ENCODE results near the gene PAPOLA. TPM values are rescaled to one million over a fixed set of nuclear protein-coding genes. Genes with fewer than 3 reads are reported as not detected.
A peak's percentile ranks its signal among the peaks of the same experiment; 100 is the strongest.

PAPOLA gene
- total RNA-seq, 1 experiment from 2014 or later: 63.2 TPM

- no peak for DNase-seq (ENCODE audit: low spot score)
Observed at GRCh38 chr14:96565811-96566210, 63.6 kb downstream of the PAPOLA start.

DNA sequence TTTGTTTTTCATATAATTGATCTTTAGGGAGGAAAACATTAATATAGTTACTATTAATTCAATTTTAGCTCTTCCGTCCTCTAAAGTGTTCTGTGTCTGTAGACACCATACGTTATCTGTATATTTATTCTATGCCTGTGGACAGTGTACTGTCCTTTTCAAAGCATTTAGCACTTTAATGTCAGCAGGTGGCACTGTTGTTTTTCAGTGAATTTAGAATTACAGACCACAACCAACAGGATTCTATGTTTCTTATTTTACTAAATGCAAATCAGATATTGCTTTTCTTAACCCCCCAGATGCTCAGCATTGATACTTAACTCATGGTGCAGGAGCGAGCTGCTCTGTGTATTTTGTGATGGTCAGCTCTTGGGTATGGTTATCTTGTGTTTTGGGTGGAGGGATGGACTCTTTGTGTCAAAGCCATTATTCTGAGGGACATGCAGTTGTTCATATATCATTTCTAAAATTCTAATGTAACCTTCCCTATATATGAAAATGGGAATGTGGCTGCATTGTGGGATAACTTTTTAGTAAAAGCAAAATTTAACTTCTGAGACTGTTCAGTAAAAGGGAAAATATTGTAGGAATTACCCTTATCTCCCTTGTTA lies 65.2 kb downstream of the PAPOLA start:
- peak; percentile 24 for DNase-seq (ENCODE audit: low spot score)

DNA sequence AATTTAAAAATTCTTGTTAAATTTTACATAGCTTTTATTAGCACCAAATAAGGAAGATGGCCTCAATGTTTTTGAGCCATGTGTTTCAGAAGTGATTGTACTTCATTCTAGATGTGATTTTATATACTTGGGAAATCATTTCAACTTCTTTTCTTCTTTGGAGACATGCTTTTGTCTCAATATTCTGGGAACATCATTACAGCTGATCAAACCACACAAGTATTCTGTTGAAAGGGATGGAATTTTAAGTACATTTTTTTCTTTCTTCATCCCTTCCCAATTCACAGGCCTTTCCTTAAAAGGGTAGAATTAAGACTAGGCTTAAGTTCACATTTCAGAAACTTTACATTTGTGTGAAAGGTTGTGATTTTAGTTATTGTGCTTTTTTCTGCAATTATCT lies 66.4 kb downstream of the PAPOLA start:
- no peak for DNase-seq (ENCODE audit: low spot score)

DNA sequence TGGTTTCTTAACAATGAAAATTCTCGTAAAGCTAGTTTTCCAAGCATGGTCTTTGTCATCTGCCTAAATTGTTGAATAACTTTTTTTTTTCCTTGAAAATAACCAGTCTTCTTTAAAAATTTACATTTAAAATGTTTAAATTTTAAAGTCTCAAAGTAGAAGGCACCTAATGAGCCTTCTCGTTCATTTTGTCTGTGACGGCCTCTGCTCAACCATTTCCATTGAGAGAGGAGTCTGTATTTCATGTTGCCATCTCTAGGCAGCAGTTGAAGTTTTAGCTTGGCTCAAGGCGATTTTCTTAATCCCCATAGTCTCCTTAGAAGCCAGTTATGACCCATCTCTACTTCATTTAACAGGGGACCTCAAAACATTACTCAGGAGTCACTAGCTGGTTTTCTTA lies 69.1 kb downstream of the PAPOLA start:
- no peak for DNase-seq (ENCODE audit: low spot score)

GRCh38 chr14:96573473-96574100 lies 71.4 kb downstream of the PAPOLA start:
- DNase-seq (ENCODE audit: low spot score): no peak

DNA sequence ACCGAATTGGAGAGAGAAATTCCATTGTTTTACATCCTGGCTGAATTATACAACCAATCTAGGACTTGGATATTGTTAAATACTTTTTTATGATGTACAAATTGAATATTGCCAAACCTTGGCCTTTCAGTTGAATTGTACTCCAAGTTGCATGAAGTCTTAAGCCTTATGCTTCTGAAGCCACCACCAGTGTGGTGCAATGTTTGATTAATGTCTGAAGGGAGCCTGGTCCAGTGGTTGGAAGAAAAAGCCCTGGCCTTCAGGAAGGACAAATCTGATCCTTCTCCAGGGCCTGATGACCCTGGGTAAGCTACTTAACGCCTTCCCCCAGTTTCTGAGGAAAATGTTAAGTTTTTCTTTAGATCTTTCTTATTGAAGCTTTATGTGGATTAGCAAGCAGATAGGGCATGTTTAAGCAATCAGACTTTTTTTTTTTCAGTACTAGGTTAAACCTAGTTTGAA lies 72.0 kb downstream of the PAPOLA start:
- DNase-seq (ENCODE audit: low spot score): no peak

DNA sequence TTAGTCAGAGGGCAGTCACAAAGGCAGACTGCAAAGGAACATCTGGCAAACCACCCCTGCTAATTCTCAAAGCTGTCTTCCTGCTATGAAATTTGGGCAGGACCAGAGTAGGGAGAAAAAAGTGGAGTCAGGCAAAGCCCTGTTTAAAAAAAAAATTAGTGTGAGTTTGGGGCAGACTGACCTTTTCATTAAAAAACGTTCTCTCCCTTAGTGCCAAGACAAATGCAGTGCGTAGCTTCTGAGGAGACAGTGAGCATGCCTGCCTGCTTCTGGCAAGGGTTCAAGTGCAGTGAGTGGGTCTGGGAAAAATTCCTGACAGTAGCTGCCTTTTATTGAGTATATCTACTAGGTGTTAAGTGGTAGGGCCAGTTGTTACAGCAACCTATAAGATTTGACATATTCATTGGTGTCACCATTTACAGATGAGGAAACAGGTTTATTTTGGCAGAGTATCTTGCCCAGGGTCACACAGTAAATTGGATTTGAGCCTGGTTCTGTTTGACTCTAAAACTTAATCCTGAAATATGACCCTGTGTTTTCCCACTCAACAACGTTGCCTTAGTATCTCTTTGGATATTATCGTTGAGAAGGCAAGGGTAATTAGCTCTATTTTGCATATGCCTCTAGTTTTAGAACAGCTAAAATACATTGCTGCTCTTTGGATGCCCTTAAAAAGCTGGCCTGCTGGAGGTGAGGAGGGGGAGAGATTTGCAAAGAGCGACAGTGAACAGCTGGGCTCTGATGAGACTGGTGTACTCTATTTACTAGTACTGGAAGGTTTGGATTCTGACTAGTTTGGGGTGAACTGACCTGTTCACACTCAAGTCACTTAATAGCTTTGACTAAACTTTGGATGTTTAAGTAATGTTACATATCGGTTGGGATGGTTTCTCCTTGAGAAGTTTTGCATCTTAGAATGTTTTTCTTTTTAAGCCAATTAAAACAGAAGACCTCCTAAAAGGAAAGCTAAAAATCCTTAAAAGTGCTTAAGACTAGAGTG lies 72.8 kb downstream of the PAPOLA start:
- DNase-seq (ENCODE audit: low spot score): no peak

DNA sequence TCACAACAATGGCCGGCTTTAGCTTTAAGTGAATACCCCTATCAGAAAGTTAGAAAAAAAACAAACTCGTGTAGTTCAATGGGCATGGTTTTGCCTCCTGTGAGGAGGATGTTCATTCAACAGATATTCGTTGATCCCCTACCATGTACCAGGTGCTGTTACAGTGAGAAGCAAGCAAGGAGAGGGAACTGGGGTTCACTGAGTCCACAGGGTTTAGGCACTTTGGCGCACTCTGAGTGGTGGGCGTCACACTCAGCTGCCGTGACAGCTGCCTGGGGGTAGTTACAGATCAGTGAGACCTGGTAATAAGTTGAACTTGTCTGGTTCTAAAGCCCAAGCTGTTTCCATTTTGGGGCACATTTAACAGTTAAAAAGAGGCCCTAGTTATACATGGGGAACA lies 74.2 kb downstream of the PAPOLA start:
- DNase-seq (ENCODE audit: low spot score): no peak

- DNase-seq (ENCODE audit: low spot score): no peak
Observed at GRCh38 chr14:96576937-96577336, 74.8 kb downstream of the PAPOLA start.

- DNase-seq (ENCODE audit: low spot score): no peak
Observed at GRCh38 chr14:96578619-96579018, 76.4 kb downstream of the PAPOLA start.

DNA sequence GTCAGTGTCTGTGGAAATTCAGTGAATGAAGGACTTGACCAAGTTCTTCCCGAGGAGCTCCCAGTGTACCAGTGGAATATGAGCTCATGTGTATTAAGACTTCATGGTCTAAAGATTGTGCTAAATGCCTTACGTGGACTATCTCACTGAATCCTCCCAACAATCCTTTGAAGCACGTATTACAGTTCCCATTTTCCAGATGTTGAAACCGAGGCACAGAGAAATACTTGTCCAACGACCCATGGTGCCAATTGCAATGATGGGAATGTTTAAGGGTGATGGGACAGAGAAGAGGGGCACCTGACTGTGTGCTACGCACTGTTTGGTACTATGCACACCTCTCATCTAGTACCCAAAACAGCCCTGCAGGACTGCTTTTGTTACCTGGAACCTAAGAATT lies 77.2 kb downstream of the PAPOLA start:
- DNase-seq (ENCODE audit: low spot score): no peak

GRCh38 chr14:96579855-96580254 lies 77.7 kb downstream of the PAPOLA start:
- DNase-seq (ENCODE audit: low spot score): no peak

- no peak for DNase-seq (ENCODE audit: low spot score)
Observed at GRCh38 chr14:96580566-96580965, 78.4 kb downstream of the PAPOLA start.

GRCh38 chr14:96581026-96581425 lies 78.8 kb downstream of the PAPOLA start:
- no peak for DNase-seq (ENCODE audit: low spot score)

GRCh38 chr14:96581902-96582301 lies 79.7 kb downstream of the PAPOLA start:
- DNase-seq (ENCODE audit: low spot score): no peak

DNA sequence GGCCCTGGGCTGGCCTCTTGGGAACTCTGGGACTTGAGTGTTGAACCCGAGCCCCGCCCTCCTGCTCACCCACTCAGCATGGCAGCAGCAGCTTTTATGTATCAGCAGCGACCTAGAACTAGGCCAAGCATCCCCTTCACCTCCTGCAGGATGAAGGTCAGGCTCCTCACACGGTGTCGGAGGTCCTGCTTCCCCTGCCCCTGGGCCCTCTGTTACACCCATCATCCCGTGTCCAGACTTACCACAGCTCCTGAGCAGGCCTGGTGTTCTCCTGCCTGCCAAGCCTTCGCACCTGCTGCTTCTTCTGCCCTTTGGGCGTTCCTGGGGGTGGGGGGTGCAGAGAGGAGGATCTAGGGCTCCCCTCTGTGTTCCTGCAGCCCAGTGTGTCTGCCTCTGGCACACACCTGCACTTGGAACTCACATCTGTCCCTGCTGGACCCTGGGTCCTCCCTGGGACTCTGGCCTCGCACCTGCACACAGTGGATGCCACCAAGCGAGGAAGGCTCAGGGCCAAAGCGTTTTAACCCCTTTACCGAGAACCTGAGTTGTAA lies 80.3 kb downstream of the PAPOLA start:
- DNase-seq (ENCODE audit: low spot score): no peak

GRCh38 chr14:96582995-96583394 lies 80.8 kb downstream of the PAPOLA start:
- DNase-seq (ENCODE audit: low spot score): no peak

DNA sequence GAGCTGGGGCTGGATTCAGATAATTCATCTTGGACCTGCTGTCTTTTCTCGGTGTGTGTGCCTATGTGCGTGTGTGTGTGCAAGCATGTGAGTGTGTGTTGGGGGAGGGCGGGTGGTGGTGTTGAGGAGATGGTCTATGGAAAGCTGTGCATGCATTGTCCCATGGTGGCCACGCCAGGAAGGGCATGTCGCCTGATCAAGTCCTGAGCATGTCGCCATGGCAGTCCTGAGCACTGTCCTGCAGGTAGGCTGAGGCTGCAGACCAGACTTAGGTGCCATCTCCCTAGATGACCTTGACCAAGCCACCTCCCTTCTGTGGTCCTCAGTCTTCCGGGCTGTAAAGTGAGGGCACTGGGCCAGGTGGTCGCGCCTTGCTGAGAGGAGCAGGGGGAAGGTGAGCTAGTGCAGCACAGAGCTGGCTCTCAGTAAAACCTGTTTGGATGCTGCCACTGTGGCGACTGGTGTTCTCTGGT lies 81.4 kb downstream of the PAPOLA start:
- DNase-seq (ENCODE audit: low spot score): no peak

DNA sequence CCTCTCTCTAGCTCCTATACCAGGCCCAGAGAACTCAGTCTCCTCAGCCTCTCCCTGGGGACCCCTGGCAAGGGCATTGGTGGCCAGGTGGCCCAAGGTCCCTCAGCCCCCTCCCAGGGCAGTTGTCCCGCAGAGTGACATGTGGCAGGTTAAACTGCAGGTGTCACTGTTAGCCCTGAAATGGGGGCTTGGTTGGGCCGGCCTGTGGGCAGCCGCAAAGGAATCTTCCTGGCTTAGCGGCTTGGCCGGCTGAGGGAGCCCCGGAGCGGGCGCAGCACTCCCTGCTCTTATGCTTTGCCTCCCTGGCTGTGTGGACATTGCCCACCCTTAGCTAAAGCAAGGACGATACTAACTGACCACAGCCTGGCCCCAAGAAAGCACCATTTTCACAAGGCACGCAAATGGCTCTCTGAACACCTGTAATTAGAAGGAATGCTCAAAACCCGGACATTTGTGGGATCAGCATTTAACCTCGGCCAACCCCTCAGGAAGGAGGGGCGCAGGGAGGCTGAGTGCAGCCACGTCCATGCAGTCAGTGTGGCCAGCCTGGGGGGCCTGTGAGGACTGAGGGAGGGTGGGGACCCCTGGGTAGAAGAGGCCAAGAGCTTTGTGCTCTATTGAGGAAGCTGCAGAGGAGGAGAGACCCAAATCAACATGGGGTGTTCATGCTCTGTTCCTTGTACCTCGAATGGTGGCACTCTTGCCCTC lies 82.2 kb downstream of the PAPOLA start:
- DNase-seq (ENCODE audit: low spot score): no peak

- DNase-seq (ENCODE audit: low spot score): no peak
Observed at GRCh38 chr14:96584907-96585671, 82.9 kb downstream of the PAPOLA start.

- DNase-seq (ENCODE audit: low spot score): no peak
Observed at GRCh38 chr14:96585672-96586013, 83.5 kb downstream of the PAPOLA start.
